GM12891 (cell line): ENCODE results near the gene DNAJC13.

Experiments used
- PAX5 ChIP-seq: IDR thresholded peaks from 2 replicates; pipeline ENCODE4 v1.6.1; 2011; ENCODE audit warnings: low read length, moderate library complexity, mild to moderate bottlenecking; ENCODE audit not compliant: insufficient read depth, severe bottlenecking
- POLR2A ChIP-seq: IDR thresholded peaks from 2 replicates; pipeline ENCODE4 v1.6.1; 2011; ENCODE audit warnings: low read depth, low read length, control low read depth
- POLR2AphosphoS5 ChIP-seq: IDR thresholded peaks from 2 replicates; pipeline ENCODE4 v1.6.1; 2011; ENCODE audit warnings: low read depth, low read length, control low read depth

DNA sequence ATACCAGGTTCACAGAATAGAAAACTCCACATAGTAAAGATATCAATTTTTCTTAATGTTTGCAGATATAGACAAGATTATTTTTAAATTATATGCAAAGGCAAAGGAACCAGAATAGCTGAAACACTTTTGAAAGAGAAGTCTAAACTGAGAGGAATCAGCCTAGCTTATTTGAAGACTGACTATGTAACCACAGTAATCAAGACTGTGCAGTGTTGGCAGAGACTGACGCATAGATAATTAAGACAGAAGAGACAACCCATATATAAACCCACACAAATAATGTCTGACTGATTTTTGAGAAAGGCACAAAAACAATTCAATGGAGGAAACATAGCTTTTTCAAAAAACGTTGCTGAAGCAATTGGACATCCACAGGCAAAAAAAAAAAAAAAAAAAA, 151.1 kb downstream of the DNAJC13 start:
- TF ChIP-seq POLR2AphosphoS5 (no peak), POLR2A (no peak), PAX5 (no peak)
